HCT116 (cell line): Measurements from ENCODE around the gene NAT9. TPM values are rescaled to one million over a fixed set of nuclear protein-coding genes. Genes with fewer than 3 reads are reported as not detected.

ENCODE experiments used
- ATAC-seq: fragments of 200-7000 bp; cut with Tn5 transposase; 2 replicates; pipeline ENCODE4 v1.9.1; 2020; ENCODE audit warnings: mild to moderate bottlenecking, moderate library complexity
- BruUV-seq: library from RNA; stranded (reverse); fragments of 400-500 nt; replicated peaks from 2 replicates; lab custom pipeline; 2021; lab: Mats Ljungman, UMichigan
- CTCF ChIA-PET: fragments of 300-600 bp; sonication (Branson Sonifier 250); formaldehyde crosslinking; loops from one replicate; lab custom pipeline; 2021; ENCODE audit warnings: antibody characterized with exemption; lab: Charles Lee
- POLR2A ChIA-PET: fragments of 300-600, 350-600 bp; sonication (Branson Sonifier 250); formaldehyde crosslinking; loops from one replicate; lab custom pipeline; 2021; ENCODE audit warnings: antibody characterized with exemption; lab: Charles Lee
- RAD21 ChIA-PET, 2 experiments: fragments of 300-600 bp; sonication (Branson Sonifier 250); formaldehyde crosslinking; loops; one replicate each; lab custom pipeline; 2023; ENCODE audit warnings: low total read pairs in 2 of 2; ENCODE audit not compliant: uncharacterized antibody in 2 of 2, unreplicated experiment in 2 of 2, low non-redundant PET in 1 of 2; lab: Charles Lee
- DNase-seq: peaks from one replicate; pipeline ENCODE4 v3.0.0-alpha.2; 2010; ENCODE audit warnings: low read depth, low spot score
- H2AFZ ChIP-seq: fragments of 200-600 bp; shearing (Covaris generic), sonication (generic); 2 replicates; pipeline ENCODE4 v1.6.1; 2017; ENCODE audit warnings: low read depth, mixed run types, mixed read lengths, antibody characterized with exemption, low read length; ENCODE audit not compliant: poor library complexity, severe bottlenecking
- H3K27ac ChIP-seq: 2 replicates; pipeline ENCODE4 v1.5.1; 2012; ENCODE audit warnings: low read depth, low read length
- H3K27me3 ChIP-seq: fragments of 200-600 bp; sonication (generic); 2 replicates; pipeline ENCODE4 v1.6.1; 2016; ENCODE audit warnings: mixed run types, low read length, mixed read lengths; ENCODE audit not compliant: insufficient read depth
- H3K36me3 ChIP-seq, 2 experiments: fragments of 200-500 bp in 1 of 2; fragments of 200-600 bp in 1 of 2; sonication (Bioruptor generic) in 1 of 2; sonication (generic) in 1 of 2; 2 replicates each; pipeline versions ENCODE4 v1.5.1 to v1.6.1; 2014 to 2016; ENCODE audit warnings: low read length in 2 of 2, inconsistent platforms in 1 of 2, mixed read lengths in 1 of 2, mixed run types in 1 of 2; ENCODE audit not compliant: insufficient read depth in 2 of 2, control insufficient read depth in 1 of 2
- H3K4me1 ChIP-seq, 2 experiments: fragments of 200-600 bp in 1 of 2; sonication (generic) in 1 of 2; 2 replicates each; pipeline versions ENCODE4 v1.5.1 to v1.6.1; 2012 to 2017; ENCODE audit warnings: low read length in 2 of 2, inconsistent platforms in 1 of 2, mild to moderate bottlenecking in 1 of 2, mixed read lengths in 1 of 2, mixed run types in 1 of 2, moderate library complexity in 1 of 2; ENCODE audit not compliant: insufficient read depth in 2 of 2, control insufficient read depth in 1 of 2
- H3K4me2 ChIP-seq: fragments of 200-600 bp; sonication (generic); 2 replicates; pipeline ENCODE4 v1.6.1; 2017; ENCODE audit warnings: mixed run types, low read length, mixed read lengths
- H3K4me3 ChIP-seq, 2 experiments: fragments of 200-600 bp in 1 of 2; sonication (generic) in 1 of 2; replicated peaks in 1 of 2; 2 replicates each; pipeline ENCODE4 v1.5.1; 2011 to 2016; ENCODE audit warnings: low read length in 2 of 2, control low read depth in 1 of 2, low read depth in 1 of 2, mild to moderate bottlenecking in 1 of 2, mixed read lengths in 1 of 2, mixed run types in 1 of 2
- H3K79me2 ChIP-seq: fragments of 200-600 bp; sonication (generic); 2 replicates; pipeline ENCODE4 v1.6.1; 2017; ENCODE audit warnings: mild to moderate bottlenecking, mixed run types, low read length, moderate library complexity, mixed read lengths; ENCODE audit not compliant: insufficient read depth
- H3K9ac ChIP-seq: fragments of 200-600 bp; sonication (generic); 2 replicates; pipeline ENCODE4 v1.6.1; 2016; ENCODE audit warnings: low read length, mixed read lengths
- H3K9me2 ChIP-seq: fragments of 200-600 bp; sonication (generic), shearing (Covaris generic); 2 replicates; pipeline ENCODE4 v1.6.1; 2017; ENCODE audit warnings: mixed run types, mild to moderate bottlenecking, moderate library complexity; ENCODE audit not compliant: insufficient read depth
- H3K9me3 ChIP-seq, 2 experiments: fragments of 200-500 bp in 1 of 2; fragments of 200-600 bp in 1 of 2; sonication (Bioruptor generic) in 1 of 2; sonication (generic) in 1 of 2; 2 replicates each; pipeline ENCODE4 v1.6.1; 2014 to 2017; ENCODE audit warnings: low read length in 2 of 2, mixed read lengths in 2 of 2, inconsistent platforms in 1 of 2, low read depth in 1 of 2, mild to moderate bottlenecking in 1 of 2, mixed run types in 1 of 2, moderate library complexity in 1 of 2; ENCODE audit not compliant: control insufficient read depth in 1 of 2, insufficient read depth in 1 of 2
- H4K20me1 ChIP-seq: fragments of 200-600 bp; sonication (generic), shearing (Covaris generic); 2 replicates; pipeline ENCODE4 v1.6.1; 2017; ENCODE audit warnings: mixed run types, mild to moderate bottlenecking, moderate library complexity; ENCODE audit not compliant: insufficient read depth
- ATF3 ChIP-seq: IDR thresholded peaks from 2 replicates; pipeline ENCODE4 v1.6.1; 2012
- CEBPB ChIP-seq: IDR thresholded peaks from 2 replicates; pipeline ENCODE4 v1.6.1; 2012; ENCODE audit warnings: low read depth
- CTCF ChIP-seq, 3 experiments: fragments of 200-600 bp in 1 of 3; sonication (generic) in 1 of 3; IDR thresholded peaks in 2 of 3; conservative IDR thresholded peaks in 1 of 3; 2 replicates each; pipeline ENCODE4 v1.5.1; 2012 to 2017; ENCODE audit warnings: low read depth in 2 of 3, low read length in 2 of 3, antibody characterized with exemption in 1 of 3, borderline replicate concordance in 1 of 3, control low read depth in 1 of 3, mild to moderate bottlenecking in 1 of 3, mixed read lengths in 1 of 3, mixed run types in 1 of 3, moderate library complexity in 1 of 3; ENCODE audit not compliant: insufficient read depth in 1 of 3
- EGR1 ChIP-seq: IDR thresholded peaks from 2 replicates; pipeline ENCODE4 v1.6.1; 2012; ENCODE audit warnings: low read depth
- EZH2phosphoT487 ChIP-seq: fragments of 200-600 bp; IDR thresholded peaks from 2 replicates; pipeline ENCODE4 v1.6.1; 2018; ENCODE audit warnings: antibody characterized with exemption, borderline replicate concordance
- FOSL1 ChIP-seq: IDR thresholded peaks from 2 replicates; pipeline ENCODE4 v1.6.1; 2012; ENCODE audit warnings: low read depth
- JUND ChIP-seq: IDR thresholded peaks from 2 replicates; pipeline ENCODE4 v1.6.1; 2012
- MAX ChIP-seq: IDR thresholded peaks from 2 replicates; pipeline ENCODE4 v1.6.1; 2012
- POLR2A ChIP-seq: IDR thresholded peaks from 2 replicates; pipeline ENCODE4 v1.7.0; 2011; ENCODE audit warnings: borderline replicate concordance; ENCODE audit not compliant: insufficient read depth, insufficient read length; ENCODE audit errors: extremely low read depth
- SIN3A ChIP-seq: IDR thresholded peaks from 2 replicates; pipeline ENCODE4 v1.6.1; 2012; ENCODE audit warnings: low read depth
- SP1 ChIP-seq: IDR thresholded peaks from 2 replicates; pipeline ENCODE4 v1.6.1; 2012; ENCODE audit warnings: low read depth
- TCF7L2 ChIP-seq: IDR thresholded peaks from 2 replicates; pipeline ENCODE4 v1.7.0; 2011; ENCODE audit warnings: borderline replicate concordance, inconsistent platforms; ENCODE audit not compliant: insufficient read depth, insufficient read length; ENCODE audit errors: extremely low read depth
- ZBTB33 ChIP-seq: IDR thresholded peaks from 2 replicates; pipeline ENCODE4 v1.6.1; 2011; ENCODE audit warnings: mild to moderate bottlenecking, low read length, moderate library complexity; ENCODE audit not compliant: insufficient replicate concordance; ENCODE audit errors: extremely low read depth
- ZFX ChIP-seq: fragments of 450-650 bp; IDR thresholded peaks from 2 replicates; pipeline ENCODE4 v1.6.1; 2017
- intact Hi-C: fragments of 100-400 bp; cut with micrococcal nuclease; formaldehyde crosslinking; loops from 2 replicates; pipeline ENCODE4 v1.10.0; 2022
- total RNA-seq: library from RNA; stranded (reverse); gene quantifications from one replicate; pipeline ENCODE4 v1.2.1, GENCODE V29; 2021; ENCODE audit not compliant: unreplicated experiment

The NAT9 gene
- total RNA-seq, 1 experiment from 2014 or later = 88.7 TPM

GRCh38 chr17:74807925-74808324, 31.8 kb upstream of the NAT9 start:
- POLR2A ChIA-PET = no interaction called here
- Histone ChIP-seq H4K20me1 (no peaks in the 10 kb centered on the region), H3K4me3 (no peak overlapping the region), H3K9ac (no peak overlapping the region)
- ATAC-seq = no peak
- no peak for TF ChIP-seq POLR2A
- TF ChIP-seq, all 23 proteins: peak for 0
- RAD21 ChIA-PET = interaction anchor here in 1 of 2 experiments (0.5 kb wide), 1 partner anchor 74 kb away, joined by 3 read pairs; no protein-coding TSS in a partner anchor
- Histone ChIP-seq H3K27me3 (no peaks in the 10 kb centered on the region), H3K4me1 (no peaks in the 10 kb centered on the region), H2AFZ (no peak overlapping the region), H3K9me3 (no peaks in the 10 kb centered on the region), H3K4me2 (no peak overlapping the region), H3K36me3 (no peaks in the 10 kb centered on the region), H3K79me2 (no peaks in the 10 kb centered on the region), H3K9me2 (no peaks in the 10 kb centered on the region), H3K27ac (no peak overlapping the region)
- no peak for DNase-seq
- CTCF ChIA-PET = interaction anchor here (1.6 kb wide), 1 partner anchor 54 kb away, joined by 4 read pairs; no protein-coding TSS in a partner anchor
- BruUV-seq = no TSS peak
- intact Hi-C loops = no loop called here

GRCh38 chr17:74807441-74807840, 31.3 kb upstream of the NAT9 start:
- no peak overlapping the region for H2AFZ ChIP-seq
- no peaks in the 10 kb centered on the region for H3K9me2 ChIP-seq
- no peaks in the 10 kb centered on the region for H3K9me3 ChIP-seq
- no peak overlapping the region for H3K9ac ChIP-seq
- intact Hi-C loops = no loop called here
- ChIA-PET POLR2A (no interaction called here), RAD21 (no interaction called here), CTCF (interaction anchor here (1.6 kb wide), 1 partner anchor 55 kb away, joined by 4 read pairs; no protein-coding TSS in a partner anchor)
- BruUV-seq = no TSS peak
- H3K27me3 ChIP-seq = no peaks in the 10 kb centered on the region
- H3K27ac ChIP-seq = no peak overlapping the region
- no peaks in the 10 kb centered on the region for H3K36me3 ChIP-seq
- no peaks in the 10 kb centered on the region for H4K20me1 ChIP-seq
- H3K4me2 ChIP-seq = no peak overlapping the region
- no peaks in the 10 kb centered on the region for H3K79me2 ChIP-seq
- no peak for ATAC-seq
- no peak for DNase-seq
- no peak overlapping the region for H3K4me3 ChIP-seq
- TF ChIP-seq FOSL1 (no peak), EGR1 (no peak), POLR2A (no peak), ZFX (no peak), ATF3 (no peak), CTCF (IDR thresholded peaks at IDR 0.05 in 2 of 3, conservative IDR thresholded peaks at IDR 0.05 in 1 of 3; ENCODE audit: borderline replicate concordance in 1 of 3, insufficient read depth in 1 of 3, low read depth in 2 of 3, low read length in 2 of 3) (no peak), SIN3A (no peak), TCF7L2 (no peak), JUND (no peak), SP1 (no peak), CEBPB (no peak), EZH2phosphoT487 (no peak), MAX (no peak), ZBTB33 (no peak)
- H3K4me1 ChIP-seq = no peaks in the 10 kb centered on the region
